ENCODE measurements around the gene METTL3. TPM values are rescaled to one million over a fixed set of nuclear protein-coding genes. Genes with fewer than 3 reads are reported as not detected.

METTL3 gene
- total and polyA plus RNA-seq, 2 of the 4 experiments (the other 2 are of a cell fraction) = 90.6 to 109 TPM

- WGBS, 2 experiments (ENCODE audit: extremely low coverage in 2 of 2, insufficient read length in 1 of 2) = no CpG with 5 or more reads among the region's 5 CpGs
- no peak overlapping the region for H2AFZ ChIP-seq (replicated peaks; ENCODE audit: low read length, poor library complexity)
- ATAC-seq (ENCODE audit: low read depth) = no peak
- CTCF ChIA-PET = no interaction called here
- no peak overlapping the region for H2BK120ac ChIP-seq (ENCODE audit: low read depth, low read length)
- H3K79me1 ChIP-seq (ENCODE audit: low read depth in 1 of 2, low read length in 2 of 2) = no peaks in the 10 kb centered on the region
- no peak for TF ChIP-seq MAFK (IDR thresholded peaks at IDR 0.05; ENCODE audit: low read depth, low read length)
- no peak for TF ChIP-seq CEBPB (IDR thresholded peaks at IDR 0.05; ENCODE audit: low read depth, low read length)
- TF ChIP-seq SMC3 (IDR thresholded peaks at IDR 0.05; ENCODE audit: low read depth, low read length) = no peak
- TF ChIP-seq RFX5 (IDR thresholded peaks at IDR 0.05; ENCODE audit: low read depth, low read length) = no peak
- TF ChIP-seq RAD21 (IDR thresholded peaks at IDR 0.05; ENCODE audit: low read length) = no peak
- no peak for TF ChIP-seq RCOR1 (IDR thresholded peaks at IDR 0.05; ENCODE audit: insufficient replicate concordance, low read length)
- no peak for TF ChIP-seq CHD1 (IDR thresholded peaks at IDR 0.05; ENCODE audit: low read depth, low read length)
- no peak for TF ChIP-seq ELK1 (IDR thresholded peaks at IDR 0.05; ENCODE audit: borderline replicate concordance, low read depth, low read length)
- TF ChIP-seq FOS (IDR thresholded peaks at IDR 0.05; ENCODE audit: low read depth, low read length) = no peak
- TF ChIP-seq BHLHE40 (IDR thresholded peaks at IDR 0.05; ENCODE audit: low read depth, low read length) = no peak
- no peak for TF ChIP-seq MAZ (IDR thresholded peaks at IDR 0.05; ENCODE audit: borderline replicate concordance, low read depth, low read length)
- TF ChIP-seq CTCF (conservative IDR thresholded peaks at IDR 0.05; ENCODE audit: low read depth, low read length) = no peak
- no peak overlapping the region for H3K4ac ChIP-seq (ENCODE audit: low read depth, low read length)
- in situ Hi-C loops (cut with MboI; ENCODE audit: low sequenced_read_pairs) = no loop called here
- H4K5ac ChIP-seq (ENCODE audit: low read depth, low read length) = no peak overlapping the region
- H2BK15ac ChIP-seq (ENCODE audit: low read depth, low read length) = no peak overlapping the region
- no TSS peak for BruUV-seq (replicated peaks)
- no peak overlapping the region for H3K4me2 ChIP-seq (ENCODE audit: low read depth, low read length)
- no peak overlapping the region for H3K23ac ChIP-seq (ENCODE audit: low read depth, low read length)
- H2BK20ac ChIP-seq (ENCODE audit: low read depth, low read length) = no peak overlapping the region
- intact Hi-C loops (cut with micrococcal nuclease) = no loop called here
- H4K20me1 ChIP-seq (ENCODE audit: insufficient read depth, low read length) = no peaks in the 10 kb centered on the region
- POLR2A ChIA-PET (ENCODE audit: unreplicated experiment) = no interaction called here
- H3K9me3 ChIP-seq (ENCODE audit: control insufficient read depth, insufficient read depth, low read length) = no peaks in the 10 kb centered on the region
- H2BK5ac ChIP-seq (ENCODE audit: low read depth, low read length, poor library complexity, severe bottlenecking) = no peak overlapping the region
- H3K14ac ChIP-seq (replicated peaks; ENCODE audit: low read depth, low read length) = no peak overlapping the region
- no peak overlapping the region for H3K27ac ChIP-seq (ENCODE audit: insufficient read depth, low read length)
- H3K4me1 ChIP-seq (ENCODE audit: control insufficient read depth, insufficient read depth, low read length) = no peaks in the 10 kb centered on the region
- H3K9me1 ChIP-seq (ENCODE audit: insufficient read depth, low read length) = no peaks in the 10 kb centered on the region
- H2AK5ac ChIP-seq (ENCODE audit: low read depth, low read length) = no peak overlapping the region
- H4K8ac ChIP-seq (ENCODE audit: low read depth in 2 of 2, low read length in 2 of 2) = no peak overlapping the region
- DNase-seq = no peak
- no peak overlapping the region for H3K4me3 ChIP-seq (ENCODE audit: insufficient read depth, low read depth, low read length)
- peaks cover 8% of the 10 kb centered on the region for H3K27me3 ChIP-seq (ENCODE audit: control insufficient read depth, insufficient read depth, low read length)
- no peak overlapping the region for H2AK9ac ChIP-seq (replicated peaks; ENCODE audit: low read depth, low read length, poor library complexity)
- dilution Hi-C loops (cut with HindIII; ENCODE audit: low sequenced_read_pairs, unreplicated experiment) = no loop called here
- no peak overlapping the region for H3K9ac ChIP-seq (ENCODE audit: low read depth, low read length)
- no peak overlapping the region for H3K18ac ChIP-seq (ENCODE audit: low read depth, low read length)
- no peak overlapping the region for H3K56ac ChIP-seq (ENCODE audit: extremely low read depth, insufficient read depth, low read length)
- no peaks in the 10 kb centered on the region for H3K36me3 ChIP-seq (ENCODE audit: control insufficient read depth, insufficient read depth, low read length)
- no peak overlapping the region for H4K91ac ChIP-seq (ENCODE audit: insufficient read depth, low read depth, low read length)
These were observed 32.8 kb upstream of the METTL3 start for GRCh38 chr14:21543963-21544362.
